Measurements from ENCODE around the gene CDRT15L2. TPM values are rescaled to one million over a fixed set of nuclear protein-coding genes. Genes with fewer than 3 reads are reported as not detected.
"Not testable (repeated sequence)": the region's sequence is repeated elsewhere in the genome, so short reads cannot be mapped to it uniquely, and the experiment has no call there.

Gene CDRT15L2
- total RNA-seq, 1 donor from 2014 or later: not detected

- intact Hi-C loops (cut with DNase I); ATAC-seq: not testable (repeated sequence)
Observed at GRCh38 chr17:20567421-20567820, 12.1 kb upstream of the CDRT15L2 start.

GRCh38 chr17:20568604-20569003, 10.9 kb upstream of the CDRT15L2 start:
- intact Hi-C loops (cut with DNase I); ATAC-seq; DNase-seq (ENCODE audit: missing footprints): not testable (repeated sequence)

More at GRCh38 chr17:20567421-20567820, 12.1 kb upstream of the CDRT15L2 start:
- not testable (repeated sequence) for DNase-seq (ENCODE audit: missing footprints)

- ATAC-seq; intact Hi-C loops (cut with DNase I); DNase-seq (ENCODE audit: missing footprints): not testable (repeated sequence)
Observed at GRCh38 chr17:20571653-20572052, 7.9 kb upstream of the CDRT15L2 start.

GRCh38 chr17:20573216-20573615, 6.3 kb upstream of the CDRT15L2 start:
- ATAC-seq; intact Hi-C loops (cut with DNase I); DNase-seq (ENCODE audit: missing footprints): not testable (repeated sequence)

DNA sequence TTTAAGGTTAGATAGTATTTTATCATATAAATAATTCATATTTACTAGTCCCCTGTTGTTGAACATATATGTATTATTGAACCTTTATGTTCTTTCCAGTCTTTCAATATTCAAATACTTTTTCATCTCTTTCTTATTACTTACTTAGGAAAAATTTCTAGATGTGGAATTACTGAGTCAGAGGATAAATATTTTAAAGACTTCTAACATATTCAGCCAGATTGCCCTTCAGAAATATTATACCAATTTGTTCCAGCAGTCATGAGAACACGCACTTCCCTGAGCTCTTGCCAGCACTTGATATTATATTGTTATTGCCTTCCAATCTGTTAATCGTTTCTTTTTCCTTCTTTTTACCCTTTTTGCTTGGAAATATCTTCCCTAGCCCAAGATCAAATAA, 4.5 kb upstream of the CDRT15L2 start:
- DNase-seq (ENCODE audit: missing footprints); ATAC-seq; intact Hi-C loops (cut with DNase I): not testable (repeated sequence)

DNA sequence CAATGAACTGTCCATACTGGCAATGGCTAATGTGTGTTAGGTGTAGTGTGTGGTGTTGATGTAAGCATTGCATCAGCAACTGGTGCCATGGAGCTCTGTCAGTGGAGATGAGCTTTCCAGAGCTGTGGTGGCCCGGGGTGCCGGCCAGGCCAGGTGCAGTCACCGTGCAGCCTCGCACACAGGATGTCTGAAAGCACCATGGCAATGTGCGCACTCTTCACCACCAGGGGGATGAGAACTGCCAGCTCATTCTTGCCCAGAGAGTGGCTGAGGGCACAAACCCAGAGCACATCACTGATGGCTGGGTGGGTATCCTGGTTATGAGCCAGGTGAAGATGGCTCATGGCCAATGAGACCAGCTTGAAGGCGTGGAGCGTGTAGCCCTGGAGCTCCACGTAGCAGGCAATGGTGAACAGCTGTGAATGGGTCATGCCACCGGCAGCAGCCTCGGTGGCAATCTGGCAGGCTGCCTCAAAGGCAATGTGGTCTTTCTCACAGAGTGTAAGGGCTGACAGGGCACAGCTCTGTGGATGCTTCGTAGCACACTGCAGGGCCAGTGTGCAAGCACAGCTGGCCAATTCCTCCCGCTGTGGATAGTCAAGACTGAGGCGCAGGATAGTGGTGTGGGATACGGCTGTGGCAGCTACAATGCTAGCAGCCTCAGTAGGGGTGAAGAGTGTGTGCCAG, 4.5 kb downstream of the CDRT15L2 start:
- peak; percentile 77 for ATAC-seq
- DNase-seq (ENCODE audit: missing footprints); intact Hi-C loops (cut with DNase I): not testable (repeated sequence)

- DNase-seq (ENCODE audit: missing footprints); intact Hi-C loops (cut with DNase I): not testable (repeated sequence)
- peak; percentile 26 for ATAC-seq
Observed at GRCh38 chr17:20588744-20589453, 9.4 kb downstream of the CDRT15L2 start.

DNA sequence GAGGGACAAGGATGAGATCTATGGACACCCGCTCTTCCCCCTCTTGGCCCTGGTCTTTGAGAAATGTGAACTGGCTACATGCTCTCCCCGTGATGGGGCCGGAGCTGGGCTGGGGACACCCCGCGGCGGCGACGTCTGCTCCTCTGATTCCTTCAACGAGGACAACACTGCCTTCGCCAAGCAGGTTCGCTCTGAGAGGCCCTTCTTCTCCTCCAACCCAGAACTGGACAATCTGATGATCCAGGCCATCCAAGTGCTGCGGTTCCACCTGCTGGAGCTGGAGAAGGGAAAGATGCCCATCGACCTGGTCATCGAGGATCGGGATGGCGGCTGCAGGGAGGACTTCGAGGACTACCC, 9.9 kb downstream of the CDRT15L2 start:
- peak; percentile 37 for ATAC-seq
- DNase-seq (ENCODE audit: missing footprints); intact Hi-C loops (cut with DNase I): not testable (repeated sequence)

- intact Hi-C loops (cut with DNase I); DNase-seq (ENCODE audit: missing footprints); ATAC-seq: not testable (repeated sequence)
Observed at GRCh38 chr17:20591040-20591439, 11.5 kb downstream of the CDRT15L2 start.

DNA sequence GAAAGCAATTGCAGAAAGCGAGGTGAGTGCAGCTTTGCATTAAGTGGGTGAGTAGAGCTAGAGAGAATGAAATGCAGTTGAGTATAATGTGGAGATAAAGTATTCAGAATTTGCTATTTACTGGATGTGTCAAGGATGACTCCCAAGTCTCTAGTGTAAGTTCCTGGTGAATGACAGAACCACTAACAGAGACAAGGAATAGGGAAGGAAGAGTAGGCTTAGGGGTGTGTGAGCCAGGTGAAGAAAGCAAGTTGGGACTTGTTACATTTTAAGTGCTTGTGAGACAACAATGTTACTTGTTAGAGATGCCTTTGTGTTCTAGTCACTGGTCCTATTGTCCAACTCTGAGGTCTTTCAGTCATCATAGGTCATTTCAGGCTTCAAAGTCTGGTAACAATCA, 26.0 kb downstream of the CDRT15L2 start:
- DNase-seq (ENCODE audit: missing footprints); intact Hi-C loops (cut with DNase I); ATAC-seq: not testable (repeated sequence)

GRCh38 chr17:20609490-20609889, 30.0 kb downstream of the CDRT15L2 start:
- ATAC-seq; DNase-seq (ENCODE audit: missing footprints); intact Hi-C loops (cut with DNase I): not testable (repeated sequence)

DNA sequence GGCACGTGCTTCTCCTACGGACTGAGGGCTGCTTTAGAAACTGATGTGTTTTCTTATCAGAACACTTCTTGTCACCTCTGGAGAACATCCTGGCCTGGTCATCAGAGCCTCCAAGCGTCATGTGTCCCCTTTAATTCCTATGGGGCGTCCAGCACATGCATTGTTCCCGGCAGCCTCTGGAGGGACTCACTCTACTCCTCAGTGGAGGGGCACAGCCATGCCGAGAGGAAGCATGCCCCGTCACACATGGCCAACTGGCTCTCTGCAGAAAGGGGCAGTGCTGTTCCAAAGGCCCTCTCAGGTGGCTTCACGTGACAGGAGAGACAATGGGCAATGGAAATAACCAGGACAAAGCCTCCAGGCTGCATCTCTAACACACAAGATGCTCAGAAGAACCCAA, 31.8 kb downstream of the CDRT15L2 start:
- no peak for DNase-seq (ENCODE audit: missing footprints)
- ATAC-seq: no peak
- intact Hi-C loops (cut with DNase I): no loop called here

- DNase-seq (ENCODE audit: missing footprints) (no peak), ATAC-seq (no peak)
- intact Hi-C loops (cut with DNase I): no loop called here
Observed at GRCh38 chr17:20612635-20613034, 33.1 kb downstream of the CDRT15L2 start.

GRCh38 chr17:20613248-20613647, 33.7 kb downstream of the CDRT15L2 start:
- intact Hi-C loops (cut with DNase I): no loop called here
- ATAC-seq (no peak), DNase-seq (ENCODE audit: missing footprints) (no peak)

DNA sequence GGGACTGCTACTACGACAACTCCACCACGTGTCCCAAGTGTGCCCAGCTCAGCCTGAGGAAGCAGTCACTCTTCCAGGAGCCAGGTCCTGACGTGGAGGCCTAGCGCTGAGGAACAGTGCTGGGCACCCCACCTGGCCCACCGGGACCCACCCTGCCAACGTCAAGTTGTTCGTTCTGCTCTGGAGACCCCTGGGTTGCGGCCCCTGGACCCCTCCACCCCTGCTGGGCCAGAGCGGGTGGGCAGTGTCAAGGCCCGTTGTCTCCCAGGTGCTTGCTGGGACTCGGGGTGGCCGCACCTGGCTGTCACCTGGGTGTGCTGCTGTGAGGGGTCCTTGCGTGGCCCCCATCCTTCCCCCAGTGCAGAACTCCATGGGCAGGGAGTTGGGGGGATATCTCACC, 34.4 kb downstream of the CDRT15L2 start:
- intact Hi-C loops (cut with DNase I): no loop called here
- ATAC-seq: no peak
- DNase-seq (ENCODE audit: missing footprints): no peak

DNA sequence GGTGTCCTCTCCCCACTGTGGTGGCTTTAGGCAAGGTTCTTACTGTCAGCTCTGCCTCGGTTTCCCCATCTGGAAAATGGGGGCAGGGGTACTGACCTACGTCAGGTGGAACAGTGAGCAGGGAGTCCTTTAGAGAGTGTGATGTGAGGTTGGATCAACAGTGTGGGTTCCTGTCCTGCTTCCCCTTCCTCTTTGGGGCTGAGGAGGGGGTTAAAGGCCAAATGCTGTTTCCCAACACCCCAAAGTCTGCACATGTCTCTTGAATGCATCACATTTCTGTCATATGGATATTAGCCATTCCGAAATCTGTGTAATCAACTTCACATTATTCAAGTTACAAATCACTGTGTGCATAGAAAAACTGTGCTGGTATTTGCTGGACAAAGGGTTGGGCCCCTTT, 35.9 kb downstream of the CDRT15L2 start:
- ATAC-seq; intact Hi-C loops (cut with DNase I); DNase-seq (ENCODE audit: missing footprints): not testable (repeated sequence)
